22Rv1 (cell line): Measurements from ENCODE around the gene DNAI2.

Experiments
- ZFX ChIP-seq: fragments of 450-650 bp; IDR thresholded peaks from 2 replicates; pipeline ENCODE4 v1.6.1; 2017; ENCODE audit warnings: antibody characterized with exemption, borderline replicate concordance
- TF ChIP-seq, protein P1 (sequence below): fragments of 450-650 bp; IDR thresholded peaks from 2 replicates; pipeline ENCODE4 v1.5.1; 2017; ENCODE audit warnings: mild to moderate bottlenecking

DNA sequence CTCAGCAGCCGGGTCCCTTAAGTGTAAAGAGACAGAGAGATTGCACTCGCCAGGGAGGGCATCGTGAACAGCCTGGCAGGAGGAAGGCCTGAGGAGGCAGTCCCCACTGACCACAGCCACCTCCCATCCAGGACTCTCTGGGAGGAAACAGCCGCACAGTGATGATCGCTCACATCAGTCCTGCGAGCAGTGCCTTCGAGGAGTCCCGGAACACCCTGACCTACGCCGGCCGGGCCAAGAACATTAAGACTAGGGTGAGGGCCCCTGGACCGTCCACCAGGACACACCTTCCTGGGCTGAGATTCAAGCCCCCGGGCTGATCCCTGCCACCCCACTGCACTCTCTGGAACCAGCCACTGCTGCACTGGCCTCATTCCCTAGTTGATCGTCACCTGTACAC, 73.6 kb downstream of the DNAI2 start:
- TF ChIP-seq, protein P1, sequence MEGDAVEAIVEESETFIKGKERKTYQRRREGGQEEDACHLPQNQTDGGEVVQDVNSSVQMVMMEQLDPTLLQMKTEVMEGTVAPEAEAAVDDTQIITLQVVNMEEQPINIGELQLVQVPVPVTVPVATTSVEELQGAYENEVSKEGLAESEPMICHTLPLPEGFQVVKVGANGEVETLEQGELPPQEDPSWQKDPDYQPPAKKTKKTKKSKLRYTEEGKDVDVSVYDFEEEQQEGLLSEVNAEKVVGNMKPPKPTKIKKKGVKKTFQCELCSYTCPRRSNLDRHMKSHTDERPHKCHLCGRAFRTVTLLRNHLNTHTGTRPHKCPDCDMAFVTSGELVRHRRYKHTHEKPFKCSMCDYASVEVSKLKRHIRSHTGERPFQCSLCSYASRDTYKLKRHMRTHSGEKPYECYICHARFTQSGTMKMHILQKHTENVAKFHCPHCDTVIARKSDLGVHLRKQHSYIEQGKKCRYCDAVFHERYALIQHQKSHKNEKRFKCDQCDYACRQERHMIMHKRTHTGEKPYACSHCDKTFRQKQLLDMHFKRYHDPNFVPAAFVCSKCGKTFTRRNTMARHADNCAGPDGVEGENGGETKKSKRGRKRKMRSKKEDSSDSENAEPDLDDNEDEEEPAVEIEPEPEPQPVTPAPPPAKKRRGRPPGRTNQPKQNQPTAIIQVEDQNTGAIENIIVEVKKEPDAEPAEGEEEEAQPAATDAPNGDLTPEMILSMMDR, result no peak
- TF ChIP-seq ZFX, result no peak
